GM06990 (cell line): ENCODE results near the gene ARHGAP36.

Experiments used
- DNase-seq: peaks from one replicate; pipeline ENCODE4 v3.0.0-alpha.2; 2011; ENCODE audit not compliant: insufficient read length; ENCODE audit errors: extremely low read depth
- H3K27me3 ChIP-seq: replicated peaks from 2 replicates; pipeline ENCODE4 v1.6.0; 2011; ENCODE audit warnings: low read length; ENCODE audit not compliant: control insufficient read depth, insufficient read depth
- H3K36me3 ChIP-seq: 2 replicates; pipeline ENCODE4 v1.5.1; 2011; ENCODE audit warnings: low read length; ENCODE audit not compliant: control insufficient read depth, insufficient read depth
- H3K4me3 ChIP-seq: replicated peaks from 2 replicates; pipeline ENCODE4 v1.5.1; 2011; ENCODE audit warnings: low read depth, mild to moderate bottlenecking, control low read depth, low read length
- TF ChIP-seq, protein P1 (sequence below): IDR thresholded peaks from 2 replicates; pipeline ENCODE4 v1.5.1; 2011; ENCODE audit warnings: low read length, control low read depth, mild to moderate bottlenecking, inconsistent platforms; ENCODE audit not compliant: insufficient read depth, poor library complexity, severe bottlenecking

The ARHGAP36 gene, protein sequence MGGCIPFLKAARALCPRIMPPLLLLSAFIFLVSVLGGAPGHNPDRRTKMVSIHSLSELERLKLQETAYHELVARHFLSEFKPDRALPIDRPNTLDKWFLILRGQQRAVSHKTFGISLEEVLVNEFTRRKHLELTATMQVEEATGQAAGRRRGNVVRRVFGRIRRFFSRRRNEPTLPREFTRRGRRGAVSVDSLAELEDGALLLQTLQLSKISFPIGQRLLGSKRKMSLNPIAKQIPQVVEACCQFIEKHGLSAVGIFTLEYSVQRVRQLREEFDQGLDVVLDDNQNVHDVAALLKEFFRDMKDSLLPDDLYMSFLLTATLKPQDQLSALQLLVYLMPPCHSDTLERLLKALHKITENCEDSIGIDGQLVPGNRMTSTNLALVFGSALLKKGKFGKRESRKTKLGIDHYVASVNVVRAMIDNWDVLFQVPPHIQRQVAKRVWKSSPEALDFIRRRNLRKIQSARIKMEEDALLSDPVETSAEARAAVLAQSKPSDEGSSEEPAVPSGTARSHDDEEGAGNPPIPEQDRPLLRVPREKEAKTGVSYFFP

DNA sequence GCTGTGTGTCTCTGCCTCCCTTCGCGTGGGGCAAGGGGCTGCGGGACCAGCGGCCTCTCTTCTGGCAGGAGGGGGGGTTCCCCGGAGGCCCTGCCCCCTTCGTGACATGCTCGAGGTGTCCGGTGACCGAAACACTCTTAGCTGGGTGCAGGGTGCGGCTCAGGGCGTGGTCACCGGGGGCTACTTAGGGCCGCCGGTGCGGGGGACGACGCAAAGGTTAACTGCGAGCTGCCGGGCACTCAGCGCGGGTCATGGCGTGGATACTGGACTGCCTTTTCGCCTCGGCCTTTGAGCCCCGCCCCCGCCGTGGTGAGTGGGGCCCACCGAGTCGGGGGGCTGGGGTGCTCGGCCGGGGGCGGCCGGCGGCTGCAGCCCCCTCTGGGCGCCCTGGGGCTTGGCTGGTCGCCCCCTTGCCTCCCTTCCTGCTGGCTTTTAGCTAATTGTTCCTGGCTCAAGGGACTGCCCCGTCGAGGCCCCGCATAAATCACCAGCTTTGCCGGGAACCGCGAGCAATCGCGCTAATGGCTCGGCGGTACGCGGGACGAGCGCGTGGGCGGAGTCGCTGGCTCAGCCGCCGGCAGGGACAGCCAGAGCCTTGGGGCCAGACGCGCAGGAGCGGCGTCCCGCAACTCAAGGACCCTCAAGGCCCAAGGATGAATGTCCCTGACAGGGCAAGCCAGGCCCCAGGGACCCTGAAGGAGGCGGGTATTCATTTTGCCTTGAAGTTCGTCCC lies at the start of gene ARHGAP36:
ARHGAP36 (plus strand) TSS at position 211 of the 733 bp plus-strand sequence. CDS start 23,320 bp downstream, outside the sequence.
- H3K27me3 ChIP-seq, result no peaks in the 10 kb centered on the region
- DNase-seq, result no peak
- TF ChIP-seq, protein P1, sequence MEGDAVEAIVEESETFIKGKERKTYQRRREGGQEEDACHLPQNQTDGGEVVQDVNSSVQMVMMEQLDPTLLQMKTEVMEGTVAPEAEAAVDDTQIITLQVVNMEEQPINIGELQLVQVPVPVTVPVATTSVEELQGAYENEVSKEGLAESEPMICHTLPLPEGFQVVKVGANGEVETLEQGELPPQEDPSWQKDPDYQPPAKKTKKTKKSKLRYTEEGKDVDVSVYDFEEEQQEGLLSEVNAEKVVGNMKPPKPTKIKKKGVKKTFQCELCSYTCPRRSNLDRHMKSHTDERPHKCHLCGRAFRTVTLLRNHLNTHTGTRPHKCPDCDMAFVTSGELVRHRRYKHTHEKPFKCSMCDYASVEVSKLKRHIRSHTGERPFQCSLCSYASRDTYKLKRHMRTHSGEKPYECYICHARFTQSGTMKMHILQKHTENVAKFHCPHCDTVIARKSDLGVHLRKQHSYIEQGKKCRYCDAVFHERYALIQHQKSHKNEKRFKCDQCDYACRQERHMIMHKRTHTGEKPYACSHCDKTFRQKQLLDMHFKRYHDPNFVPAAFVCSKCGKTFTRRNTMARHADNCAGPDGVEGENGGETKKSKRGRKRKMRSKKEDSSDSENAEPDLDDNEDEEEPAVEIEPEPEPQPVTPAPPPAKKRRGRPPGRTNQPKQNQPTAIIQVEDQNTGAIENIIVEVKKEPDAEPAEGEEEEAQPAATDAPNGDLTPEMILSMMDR, result no peak
- no peak within 1 kb of the TSS for H3K4me3 ChIP-seq
- H3K36me3 ChIP-seq, result no peaks in the 10 kb centered on the region

DNA sequence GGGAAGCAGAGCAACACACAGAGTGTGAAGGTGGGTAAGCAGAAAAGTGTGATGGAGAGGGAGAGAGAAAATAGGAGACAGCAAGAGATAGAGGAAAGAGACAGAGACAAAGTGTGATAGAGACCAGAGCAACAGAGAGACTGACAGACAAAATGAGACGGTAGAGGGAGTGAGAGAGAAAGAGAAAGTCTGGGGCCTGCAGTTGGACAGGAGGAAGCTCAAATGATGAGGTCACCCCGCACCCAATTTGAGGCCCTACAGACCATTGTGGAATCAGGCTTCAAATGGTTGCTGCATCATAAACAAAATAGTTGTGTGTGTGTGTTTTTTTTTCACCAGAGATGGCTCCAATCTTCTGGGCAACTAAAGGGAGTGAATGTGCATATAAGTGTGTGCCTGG lies 48.0 kb upstream of the ARHGAP36 start:
- no peaks in the 10 kb centered on the region for H3K36me3 ChIP-seq
- no peak overlapping the region for H3K4me3 ChIP-seq
- no peak for DNase-seq
- no peaks in the 10 kb centered on the region for H3K27me3 ChIP-seq
- TF ChIP-seq, protein P1, result no peak

DNA sequence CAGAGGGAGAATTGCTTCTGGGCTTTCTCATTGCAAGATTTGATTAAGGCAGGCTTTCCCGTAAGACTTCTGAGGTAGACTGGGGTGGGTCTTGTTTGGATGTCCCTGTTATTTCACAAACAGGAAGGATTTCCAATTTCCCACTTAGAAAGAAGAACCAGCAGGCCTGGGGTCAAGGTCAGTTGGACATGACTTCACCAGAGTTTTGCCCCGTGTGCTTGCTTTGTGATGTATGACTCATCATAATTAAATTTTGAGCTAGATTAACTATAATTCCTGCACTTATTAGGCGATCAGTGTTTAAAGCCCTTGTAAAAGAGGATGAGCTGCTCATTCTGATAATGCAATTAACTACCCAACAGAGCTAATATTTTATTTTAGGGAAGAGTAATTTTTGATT lies 32.8 kb upstream of the ARHGAP36 start:
- no peaks in the 10 kb centered on the region for H3K36me3 ChIP-seq
- TF ChIP-seq, protein P1, result no peak
- no peak for DNase-seq
- no peak overlapping the region for H3K4me3 ChIP-seq
- no peaks in the 10 kb centered on the region for H3K27me3 ChIP-seq

DNA sequence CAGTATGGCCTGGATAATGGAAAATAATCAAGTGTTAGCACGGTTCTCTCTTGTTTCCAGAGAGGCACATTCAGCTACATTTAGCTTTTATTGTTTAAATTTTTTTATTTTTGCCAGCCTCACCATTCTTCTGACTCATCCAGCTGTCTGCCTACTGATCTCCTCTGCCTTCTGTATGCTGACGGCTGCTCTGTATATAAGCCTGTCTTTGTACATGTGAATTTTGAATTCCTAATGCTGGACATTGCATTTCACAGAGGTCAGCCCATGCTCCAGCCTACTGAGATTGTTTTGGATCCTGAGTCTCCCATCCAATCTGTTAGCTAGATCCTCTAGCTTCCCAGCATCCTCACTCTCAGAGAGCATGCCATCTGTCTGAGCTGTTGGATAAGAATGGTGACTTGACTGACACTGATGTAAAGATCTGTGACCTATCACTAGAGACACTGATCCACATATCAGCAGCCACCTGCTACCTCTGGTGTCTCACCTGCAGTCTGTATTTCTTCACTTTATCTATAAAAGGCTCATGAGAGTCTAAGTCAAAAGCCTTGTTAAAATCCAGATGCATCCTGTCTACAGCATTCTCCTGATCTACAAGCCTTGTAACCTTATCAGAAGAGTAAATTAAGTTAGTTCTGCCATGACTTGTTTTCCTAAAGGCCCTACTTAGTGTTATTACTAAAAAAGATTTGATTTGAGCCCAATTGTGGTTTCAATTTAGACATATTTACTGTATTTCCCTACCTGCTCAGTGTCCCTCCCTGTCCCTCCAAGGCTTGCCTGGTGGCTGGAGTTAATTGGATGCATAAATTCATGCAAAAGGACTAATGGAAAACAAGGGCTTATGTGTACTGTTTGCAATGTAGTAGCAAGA lies 25.6 kb upstream of the ARHGAP36 start:
- no peak for DNase-seq
- Histone ChIP-seq H3K27me3 (no peaks in the 10 kb centered on the region), H3K4me3 (no peak overlapping the region), H3K36me3 (no peaks in the 10 kb centered on the region)
- TF ChIP-seq, protein P1, result no peak

DNA sequence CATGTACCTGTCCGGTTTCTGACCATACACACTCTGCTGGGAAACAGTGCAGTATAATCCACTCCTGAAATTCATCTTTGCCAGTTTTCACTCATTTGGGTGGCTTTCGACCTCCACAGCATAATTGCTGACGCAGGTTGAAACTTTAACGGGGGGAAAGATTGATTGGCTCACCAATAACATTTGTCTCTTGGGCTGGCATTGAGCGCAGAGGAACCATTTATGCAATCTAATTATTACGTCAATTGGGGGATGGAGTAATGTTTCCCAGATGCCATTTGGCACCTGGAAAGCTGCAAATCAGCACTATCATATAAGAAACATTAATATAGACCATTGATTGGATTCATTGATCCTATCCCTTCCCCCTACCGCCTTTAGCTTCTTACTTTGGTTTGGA lies 24.1 kb upstream of the ARHGAP36 start:
- H3K27me3 ChIP-seq, result no peaks in the 10 kb centered on the region
- H3K4me3 ChIP-seq, result no peak overlapping the region
- H3K36me3 ChIP-seq, result no peaks in the 10 kb centered on the region
- TF ChIP-seq, protein P1, result no peak
- DNase-seq, result no peak
